BLaER1 (cell line): Measurements from ENCODE around the gene OR2A12.
"Not testable (repeated sequence)": the region's sequence is repeated elsewhere in the genome, so short reads cannot be mapped to it uniquely, and the experiment has no call there.

ENCODE experiments used
- H3K27ac ChIP-seq: shearing (Covaris generic); formaldehyde crosslinking; 2 replicates; pipeline ENCODE4 v1.8.1; 2022
- H3K27me3 ChIP-seq: shearing (Covaris generic); formaldehyde crosslinking; 2 replicates; pipeline ENCODE4 v1.8.1; 2022
- H3K36me3 ChIP-seq: shearing (Covaris generic); formaldehyde crosslinking; 2 replicates; pipeline ENCODE4 v1.8.1; 2022
- H3K4me1 ChIP-seq: shearing (Covaris generic); formaldehyde crosslinking; 2 replicates; pipeline ENCODE4 v1.8.1; 2022
- H3K4me2 ChIP-seq: shearing (Covaris generic); formaldehyde crosslinking; 2 replicates; pipeline ENCODE4 v1.8.1; 2022
- H3K4me3 ChIP-seq: shearing (Covaris generic); formaldehyde crosslinking; 2 replicates; pipeline ENCODE4 v1.8.1; 2022
- H3K9ac ChIP-seq: shearing (Covaris generic); formaldehyde crosslinking; 2 replicates; pipeline ENCODE4 v1.8.1; 2022
- H3K9me3 ChIP-seq: shearing (Covaris generic); formaldehyde crosslinking; 2 replicates; pipeline ENCODE4 v1.8.1; 2022
- H4K20me1 ChIP-seq: shearing (Covaris generic); formaldehyde crosslinking; 2 replicates; pipeline ENCODE4 v1.8.1; 2022
- Cebpa-rat ChIP-seq: shearing (Covaris generic); IDR thresholded peaks from 2 replicates; pipeline ENCODE4 v1.8.1; 2022

The OR2A12 gene

DNA sequence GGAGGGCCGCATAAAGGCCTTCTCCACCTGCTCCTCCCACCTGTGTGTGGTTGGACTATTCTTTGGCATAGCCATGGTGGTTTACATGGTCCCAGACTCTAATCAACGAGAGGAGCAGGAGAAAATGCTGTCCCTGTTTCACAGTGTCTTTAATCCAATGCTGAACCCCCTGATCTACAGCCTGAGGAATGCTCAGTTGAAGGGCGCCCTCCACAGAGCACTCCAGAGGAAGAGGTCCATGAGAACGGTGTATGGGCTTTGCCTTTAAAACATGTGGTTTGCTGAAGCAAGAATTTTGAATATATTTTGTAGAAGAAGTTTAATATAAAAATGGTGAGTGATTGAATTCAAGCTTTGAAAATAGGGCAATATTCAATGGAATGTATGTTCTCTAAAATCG is 24.2 kb downstream of the OR2A12 start:
- no peak for TF ChIP-seq Cebpa-rat
- H3K4me2 ChIP-seq: no peak overlapping the region
- no peak overlapping the region for H3K27ac ChIP-seq
- H3K9me3 ChIP-seq: no peaks in the 10 kb centered on the region
- no peaks in the 10 kb centered on the region for H4K20me1 ChIP-seq
- peaks cover 5% of the 10 kb centered on the region; the same call in 1 of the 2 replicates for H3K4me1 ChIP-seq
- no peak overlapping the region for H3K4me3 ChIP-seq
- H3K9ac ChIP-seq: no peak overlapping the region
- H3K27me3 ChIP-seq: no peaks in the 10 kb centered on the region
- H3K36me3 ChIP-seq: no peaks in the 10 kb centered on the region

DNA sequence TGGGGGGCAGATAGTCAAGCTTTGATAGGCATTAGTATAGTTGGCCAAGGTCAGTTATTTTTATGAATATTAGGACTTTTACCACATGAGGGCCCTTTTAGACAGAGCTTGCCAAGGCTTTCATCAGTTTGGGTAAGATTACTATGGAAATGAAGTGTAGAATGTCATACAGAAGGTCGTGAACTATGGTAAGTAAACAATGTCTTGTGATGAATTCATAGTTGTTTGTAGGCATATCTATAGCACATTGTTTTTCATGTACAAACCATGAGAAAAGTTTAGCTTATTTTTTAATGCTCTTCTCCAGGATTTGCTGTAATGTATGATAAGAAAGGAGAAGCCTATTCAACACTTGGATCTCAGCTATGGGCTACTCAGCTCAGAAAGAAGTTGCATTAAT is 27.6 kb downstream of the OR2A12 start:
- Histone ChIP-seq H3K27me3 (no peaks in the 10 kb centered on the region), H3K27ac (no peak overlapping the region), H3K36me3 (no peaks in the 10 kb centered on the region), H3K9ac (no peak overlapping the region), H3K4me3 (no peak overlapping the region), H3K9me3 (no peaks in the 10 kb centered on the region), H4K20me1 (no peaks in the 10 kb centered on the region), H3K4me1 (no peaks in the 10 kb centered on the region), H3K4me2 (no peak overlapping the region)
- no peak for TF ChIP-seq Cebpa-rat

DNA sequence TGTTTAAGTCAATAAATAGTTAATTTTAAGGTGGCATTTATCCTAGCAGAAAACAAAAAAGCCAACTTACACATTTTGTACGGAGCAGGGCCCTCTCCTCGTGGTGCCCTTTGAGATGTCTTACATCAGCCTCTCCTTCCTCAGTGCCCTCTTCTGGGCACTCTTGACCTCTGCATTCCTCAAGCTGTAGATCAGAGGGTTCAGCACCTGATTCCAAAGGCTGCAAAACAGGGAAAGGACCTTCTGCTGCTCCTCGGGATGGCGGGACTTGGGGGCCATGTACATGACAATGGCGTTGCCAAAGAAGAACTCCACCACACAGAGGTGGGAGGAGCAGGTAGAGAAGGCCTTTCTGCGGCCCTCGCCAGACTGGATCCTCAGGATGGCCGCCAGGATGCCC is 32.3 kb downstream of the OR2A12 start:
- no peak overlapping the region for H3K27ac ChIP-seq
- no peak for TF ChIP-seq Cebpa-rat

GRCh38 chr7:144122876-144123275 is 36.8 kb downstream of the OR2A12 start, which contains the start of gene OR2A14:
Gene OR2A14 (plus strand): TSS chr7:144123176. CDS start chr7:144129113, 5,937 bp downstream.
- H3K9me3 ChIP-seq: no peaks in the 10 kb centered on the region
- H3K27me3 ChIP-seq: no peaks in the 10 kb centered on the region
- H3K36me3 ChIP-seq: no peaks in the 10 kb centered on the region
- H3K4me2 ChIP-seq: no peak within 1 kb of the TSS
- H3K27ac ChIP-seq: no peak within 1 kb of the TSS
- no peak within 1 kb of the TSS for H3K4me3 ChIP-seq
- no peak within 1 kb of the TSS for H3K9ac ChIP-seq
- H3K4me1 ChIP-seq: no peaks in the 10 kb centered on the region
- TF ChIP-seq Cebpa-rat: no peak
- no peaks in the 10 kb centered on the region for H4K20me1 ChIP-seq

More for the DNA sequence above, 32.3 kb downstream of the OR2A12 start:
- Histone ChIP-seq H3K36me3 (no peaks in the 10 kb centered on the region), H3K4me2 (no peak overlapping the region), H3K4me3 (no peak overlapping the region), H3K27me3 (no peaks in the 10 kb centered on the region), H3K9me3 (no peaks in the 10 kb centered on the region), H3K9ac (no peak overlapping the region), H3K4me1 (no peaks in the 10 kb centered on the region), H4K20me1 (no peaks in the 10 kb centered on the region)

DNA sequence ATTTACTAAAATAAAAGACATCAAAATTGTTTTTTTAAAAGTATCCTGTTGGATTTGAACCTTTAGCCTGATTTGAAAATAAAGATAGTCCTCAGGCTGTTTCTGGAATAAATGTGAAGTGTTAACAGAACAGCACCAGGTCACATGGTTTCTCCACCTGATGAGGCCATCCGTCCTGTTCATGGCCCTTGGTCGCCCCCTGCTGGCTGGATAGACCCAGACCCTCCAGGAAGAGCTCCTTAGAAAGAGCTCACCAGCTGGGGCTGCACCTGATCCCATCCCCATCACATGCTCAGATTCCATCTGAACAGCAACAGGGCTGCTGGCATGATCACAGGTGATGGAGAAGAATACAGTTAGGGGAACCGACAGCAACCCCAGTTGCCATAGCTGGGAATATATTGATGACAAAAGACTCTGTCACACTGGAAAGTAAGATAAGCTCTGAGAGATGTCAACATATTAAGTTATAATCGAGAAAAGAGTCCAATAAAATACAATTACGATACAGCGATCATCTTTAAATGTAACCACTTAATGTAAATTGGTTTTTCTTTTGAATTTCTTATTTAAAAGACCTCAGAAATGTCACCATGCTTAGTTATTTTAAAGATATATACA is 41.7 kb downstream of the OR2A12 start:
- no peak overlapping the region for H3K9ac ChIP-seq
- H3K27me3 ChIP-seq: no peaks in the 10 kb centered on the region
- no peak overlapping the region for H3K4me2 ChIP-seq
- H3K27ac ChIP-seq: no peak overlapping the region
- H3K4me1 ChIP-seq: no peaks in the 10 kb centered on the region
- TF ChIP-seq Cebpa-rat: no peak
- H3K36me3 ChIP-seq: no peaks in the 10 kb centered on the region
- no peaks in the 10 kb centered on the region for H4K20me1 ChIP-seq
- H3K9me3 ChIP-seq: no peaks in the 10 kb centered on the region
- H3K4me3 ChIP-seq: no peak overlapping the region

- not testable (repeated sequence) for H3K36me3 ChIP-seq, H3K4me3 ChIP-seq, H3K27me3 ChIP-seq, H3K9ac ChIP-seq, H3K4me1 ChIP-seq, H3K9me3 ChIP-seq, H4K20me1 ChIP-seq, H3K4me2 ChIP-seq, H3K27ac ChIP-seq
These were observed 43.5 kb downstream of the OR2A12 start for GRCh38 chr7:144129601-144130000.

DNA sequence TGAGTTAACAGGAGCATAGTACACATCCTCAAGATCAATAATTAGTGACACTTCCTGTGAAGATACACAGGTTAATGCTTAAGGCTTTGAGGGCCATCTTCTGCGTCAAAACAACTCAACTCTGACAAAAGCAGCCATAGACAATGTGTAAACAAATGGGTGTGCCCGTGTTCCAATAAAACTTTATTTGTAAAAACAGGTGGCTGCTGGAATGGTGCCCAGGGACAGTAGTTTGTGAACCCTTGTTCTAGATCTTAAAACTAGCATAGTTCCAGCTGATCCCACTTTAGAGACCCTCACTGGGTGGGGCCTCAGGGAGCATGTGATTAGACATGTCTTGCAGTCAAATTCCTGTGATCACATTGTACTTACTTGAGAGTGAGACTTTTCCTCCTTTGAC is 44.7 kb downstream of the OR2A12 start:
- Histone ChIP-seq H4K20me1 (no peaks in the 10 kb centered on the region), H3K27me3 (no peaks in the 10 kb centered on the region), H3K9ac (no peak overlapping the region), H3K4me3 (no peak overlapping the region), H3K36me3 (no peaks in the 10 kb centered on the region), H3K9me3 (no peaks in the 10 kb centered on the region), H3K4me1 (no peaks in the 10 kb centered on the region), H3K4me2 (no peak overlapping the region), H3K27ac (no peak overlapping the region)
- TF ChIP-seq Cebpa-rat: no peak

- Histone ChIP-seq H3K4me3 (no peak overlapping the region), H3K9ac (no peak overlapping the region), H3K27me3 (no peaks in the 10 kb centered on the region), H3K4me1 (no peaks in the 10 kb centered on the region), H3K9me3 (no peaks in the 10 kb centered on the region), H3K27ac (no peak overlapping the region), H3K36me3 (no peaks in the 10 kb centered on the region), H3K4me2 (no peak overlapping the region), H4K20me1 (no peaks in the 10 kb centered on the region)
- TF ChIP-seq Cebpa-rat: no peak
These were observed 46.2 kb downstream of the OR2A12 start for GRCh38 chr7:144132262-144132661.

DNA sequence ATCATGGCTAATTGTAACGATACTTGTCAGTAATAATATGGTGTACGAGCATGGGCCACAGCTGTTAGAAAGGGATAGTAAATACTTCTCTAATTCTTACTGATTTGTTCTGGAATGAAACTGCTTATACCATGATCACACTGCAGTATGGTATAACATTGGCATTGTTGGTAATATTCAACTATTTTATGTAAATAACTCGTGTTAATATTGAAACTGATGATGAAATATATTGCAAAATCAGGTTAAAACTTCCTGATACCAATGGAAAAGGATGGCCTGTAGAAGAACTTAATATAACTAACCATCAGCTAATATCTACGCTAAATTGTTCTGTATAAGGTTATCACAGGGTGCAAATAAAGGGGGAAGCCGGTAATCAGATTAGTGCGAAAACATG is 47.2 kb downstream of the OR2A12 start:
- H3K36me3 ChIP-seq: no peaks in the 10 kb centered on the region
- H3K4me1 ChIP-seq: no peaks in the 10 kb centered on the region
- H3K4me2 ChIP-seq: no peak overlapping the region
- no peak overlapping the region for H3K9ac ChIP-seq
- no peaks in the 10 kb centered on the region for H3K9me3 ChIP-seq
- TF ChIP-seq Cebpa-rat: no peak
- no peaks in the 10 kb centered on the region for H4K20me1 ChIP-seq
- no peaks in the 10 kb centered on the region for H3K27me3 ChIP-seq
- H3K27ac ChIP-seq: no peak overlapping the region
- no peak overlapping the region for H3K4me3 ChIP-seq

- TF ChIP-seq Cebpa-rat: no peak
- Histone ChIP-seq H3K27ac (no peak overlapping the region), H3K9ac (no peak overlapping the region), H3K36me3 (no peaks in the 10 kb centered on the region), H3K27me3 (no peaks in the 10 kb centered on the region), H3K9me3 (no peaks in the 10 kb centered on the region), H4K20me1 (no peaks in the 10 kb centered on the region), H3K4me1 (no peaks in the 10 kb centered on the region), H3K4me2 (no peak overlapping the region), H3K4me3 (no peak overlapping the region)
These were observed 48.0 kb downstream of the OR2A12 start for GRCh38 chr7:144134116-144134515.

- Histone ChIP-seq H3K4me2 (no peak overlapping the region), H3K4me1 (no peaks in the 10 kb centered on the region), H3K9me3 (no peaks in the 10 kb centered on the region), H4K20me1 (no peaks in the 10 kb centered on the region), H3K4me3 (no peak overlapping the region), H3K27me3 (no peaks in the 10 kb centered on the region), H3K36me3 (no peaks in the 10 kb centered on the region), H3K9ac (no peak overlapping the region), H3K27ac (no peak overlapping the region)
- no peak for TF ChIP-seq Cebpa-rat
These were observed 51.4 kb downstream of the OR2A12 start for GRCh38 chr7:144137501-144137900.
